HG02852 (cell line): ENCODE data around the gene CILP2.

Experiments
- ATAC-seq: cut with Tn5 transposase; IDR thresholded peaks from one replicate; pipeline ENCODE4 v1.9.1; 2021; ENCODE audit warnings: mild to moderate bottlenecking, moderate library complexity; ENCODE audit not compliant: unreplicated experiment

CILP2 gene

GRCh38 chr19:19562665-19563347 lies 24.7 kb downstream of the CILP2 start:
- ATAC-seq = no peak

GRCh38 chr19:19563348-19563848 lies 25.3 kb downstream of the CILP2 start:
- ATAC-seq = no peak

GRCh38 chr19:19566306-19566705 lies 28.2 kb downstream of the CILP2 start:
- ATAC-seq = no peak

- no peak for ATAC-seq
Measured at GRCh38 chr19:19567391-19567790, 29.3 kb downstream of the CILP2 start.

GRCh38 chr19:19568802-19569756 lies 31.0 kb downstream of the CILP2 start:
- ATAC-seq = no peak

- no peak for ATAC-seq
Measured at GRCh38 chr19:19570571-19570970, 32.5 kb downstream of the CILP2 start.

GRCh38 chr19:19571071-19571786 lies 33.2 kb downstream of the CILP2 start:
- ATAC-seq = no peak

GRCh38 chr19:19575411-19575810 lies 37.3 kb downstream of the CILP2 start:
- no peak for ATAC-seq

GRCh38 chr19:19578252-19578651 lies 40.2 kb downstream of the CILP2 start:
- ATAC-seq = no peak

GRCh38 chr19:19579533-19580361 lies 41.7 kb downstream of the CILP2 start:
- no peak for ATAC-seq

- no peak for ATAC-seq
Measured at GRCh38 chr19:19580418-19580817, 42.4 kb downstream of the CILP2 start.

- ATAC-seq = no peak
Measured at GRCh38 chr19:19581391-19581790, 43.3 kb downstream of the CILP2 start.

GRCh38 chr19:19582471-19582870 lies 44.4 kb downstream of the CILP2 start:
- no peak for ATAC-seq

GRCh38 chr19:19584356-19584755 lies 46.3 kb downstream of the CILP2 start:
- ATAC-seq = no peak

GRCh38 chr19:19587771-19588170 lies 49.7 kb downstream of the CILP2 start:
- ATAC-seq = no peak

GRCh38 chr19:19588546-19588945 lies 50.5 kb downstream of the CILP2 start:
- no peak for ATAC-seq

GRCh38 chr19:19591133-19591825 lies 53.2 kb downstream of the CILP2 start:
- ATAC-seq = peak; percentile 72

- no peak for ATAC-seq
Measured at GRCh38 chr19:19592690-19593089, 54.6 kb downstream of the CILP2 start.

GRCh38 chr19:19594381-19594780 lies 56.3 kb downstream of the CILP2 start:
- no peak for ATAC-seq
